PC-9 (cell line): ENCODE measurements around the gene PTPN6. TPM values are rescaled to one million over a fixed set of nuclear protein-coding genes. Genes with fewer than 3 reads are reported as not detected.
A peak's percentile ranks its signal among the peaks of the same experiment; 100 is the strongest.

ENCODE experiments used
- BruUV-seq: library from RNA; stranded (reverse); fragments of 400-500 nt; replicated peaks from 2 replicates; lab custom pipeline; 2021; lab: Mats Ljungman, UMichigan
- CTCF ChIA-PET: fragments of 300-600 bp; sonication (Branson Sonifier 250); formaldehyde crosslinking; loops from one replicate; lab custom pipeline; 2022; ENCODE audit warnings: antibody characterized with exemption; lab: Charles Lee
- POLR2A ChIA-PET: fragments of 300-600 bp; sonication (Branson Sonifier 250); formaldehyde crosslinking; loops from one replicate; lab custom pipeline; 2022; ENCODE audit warnings: antibody characterized with exemption; ENCODE audit not compliant: unreplicated experiment; lab: Charles Lee
- DNase-seq, 2 experiments: peaks; one replicate each; pipeline versions ENCODE4 v3.0.0 to v3.0.0-alpha.2; 2015 to 2022; ENCODE audit warnings: mixed read lengths in 1 of 2
- H2AFZ ChIP-seq: fragments of 200-600 bp; sonication (generic); 2 replicates; pipeline ENCODE4 v1.8.1; 2017; ENCODE audit warnings: antibody characterized with exemption
- H3F3A ChIP-seq: fragments of 200-600 bp; sonication (generic); 2 replicates; pipeline ENCODE4 v1.8.1; 2017; ENCODE audit warnings: antibody characterized with exemption, mild to moderate bottlenecking, low read depth; ENCODE audit not compliant: insufficient read depth
- H3K27ac ChIP-seq: fragments of 200-600 bp; sonication (generic); 2 replicates; pipeline ENCODE4 v1.6.1; 2016; ENCODE audit warnings: mixed run types
- H3K27me3 ChIP-seq: fragments of 200-600 bp; sonication (generic); 2 replicates; pipeline ENCODE4 v1.6.1; 2016; ENCODE audit warnings: low read depth, mixed run types; ENCODE audit not compliant: insufficient read depth
- H3K36me3 ChIP-seq: fragments of 200-600 bp; sonication (generic); 2 replicates; pipeline ENCODE4 v1.6.1; 2016; ENCODE audit warnings: low read depth, mixed run types
- H3K4me1 ChIP-seq: fragments of 200-600 bp; sonication (generic); replicated peaks from 2 replicates; pipeline ENCODE4 v1.6.1; 2016; ENCODE audit warnings: mixed run types; ENCODE audit not compliant: insufficient read depth
- H3K4me2 ChIP-seq: fragments of 200-600 bp; sonication (generic); 2 replicates; pipeline ENCODE4 v1.6.1; 2017; ENCODE audit warnings: mixed run types
- H3K4me3 ChIP-seq: fragments of 200-600 bp; sonication (generic); 2 replicates; pipeline ENCODE4 v1.6.1; 2016; ENCODE audit warnings: mixed run types
- H3K79me2 ChIP-seq: fragments of 200-600 bp; sonication (generic); 2 replicates; pipeline ENCODE4 v1.6.1; 2017; ENCODE audit warnings: low read depth, mixed run types
- H3K9me2 ChIP-seq: fragments of 200-600 bp; sonication (generic); 2 replicates; pipeline ENCODE4 v1.8.1; 2017; ENCODE audit warnings: mild to moderate bottlenecking; ENCODE audit not compliant: insufficient read depth
- H3K9me3 ChIP-seq: fragments of 200-600 bp; sonication (generic); 2 replicates; pipeline ENCODE4 v1.8.1; 2016; ENCODE audit warnings: low read depth; ENCODE audit not compliant: insufficient read depth
- H4K20me1 ChIP-seq: fragments of 200-600 bp; sonication (generic); 2 replicates; pipeline ENCODE4 v1.8.1; 2017; ENCODE audit not compliant: insufficient read depth
- CTCF ChIP-seq: fragments of 200-600 bp; sonication (generic); conservative IDR thresholded peaks from 2 replicates; pipeline ENCODE4 v1.6.1; 2017; ENCODE audit warnings: mixed run types, antibody characterized with exemption, mild to moderate bottlenecking, moderate library complexity
- EZH2 ChIP-seq: fragments of 200-600 bp; sonication (generic); IDR thresholded peaks from 2 replicates; pipeline ENCODE4 v1.8.0; 2017; ENCODE audit warnings: antibody characterized with exemption, low read depth
- intact Hi-C: fragments of 100-400 bp; cut with micrococcal nuclease; formaldehyde crosslinking; loops from one replicate; pipeline ENCODE4 v1.10.0; 2022; ENCODE audit not compliant: unreplicated experiment
- total RNA-seq: library from RNA; stranded (reverse); gene quantifications from 2 replicates; pipeline ENCODE4 v1.2.3, GENCODE V29; 2021

PTPN6 gene
- total RNA-seq, 1 experiment from 2014 or later, result 92.7 TPM

GRCh38 chr12:6967651-6968100 is 16.5 kb downstream of the PTPN6 start:
- H3K79me2 ChIP-seq, result peaks cover 94% of the 10 kb centered on the region
- peaks cover 39% of the 10 kb centered on the region for H3K4me1 ChIP-seq
- no TSS peak for BruUV-seq
- CTCF ChIA-PET, result interaction anchor here (0.7 to 2.7 kb wide), 2 partner anchors 23 to 144 kb away, joined by 3 to 7 read pairs; no protein-coding TSS in a partner anchor
- no peaks in the 10 kb centered on the region for H3K27me3 ChIP-seq
- no peaks in the 10 kb centered on the region for H3K9me2 ChIP-seq
- no peaks in the 10 kb centered on the region for H3K9me3 ChIP-seq
- intact Hi-C loops, result loop anchor here (10.0 kb wide), 2 partner anchors 283 to 353 kb away; partner anchors contain the start of gene ZNF384
- no peak for TF ChIP-seq EZH2
- no peak for TF ChIP-seq CTCF
- H4K20me1 ChIP-seq, result peaks cover 30% of the 10 kb centered on the region
- H2AFZ ChIP-seq, result no peak overlapping the region
- peaks cover 58% of the 10 kb centered on the region for H3F3A ChIP-seq
- DNase-seq, result no peak
- peak overlapping the region; percentile 92; the same call in 1 of the 2 replicates for H3K4me2 ChIP-seq
- no peak overlapping the region for H3K4me3 ChIP-seq
- POLR2A ChIA-PET, result interaction anchor here (0.6 to 0.7 kb wide), 2 partner anchors 23 to 101 kb away, joined by 3 read pairs; no protein-coding TSS in a partner anchor
- H3K27ac ChIP-seq, result no peak overlapping the region
- peaks cover 46% of the 10 kb centered on the region for H3K36me3 ChIP-seq

- ChIA-PET CTCF (interaction anchor here (0.6 to 2.7 kb wide), 5 partner anchors 24 to 145 kb away, joined by 3 to 7 read pairs (median 4); no protein-coding TSS in a partner anchor), POLR2A (interaction anchor here (0.6 to 0.7 kb wide), 2 partner anchors 24 to 100 kb away, joined by 3 read pairs; no protein-coding TSS in a partner anchor)
- intact Hi-C loops, result loop anchor here (10.0 kb wide), 2 partner anchors 284 to 354 kb away; partner anchors contain the start of gene ZNF384
Measured at GRCh38 chr12:6968426-6968825, 17.3 kb downstream of the PTPN6 start.

GRCh38 chr12:6970096-6970527 is 19.0 kb downstream of the PTPN6 start:
- TF ChIP-seq CTCF (no peak), EZH2 (no peak)
- Histone ChIP-seq H3K9me3 (no peaks in the 10 kb centered on the region), H3K4me3 (peak overlapping the region; percentile 82), H3K27ac (peak overlapping the region; percentile 90), H3K9me2 (no peaks in the 10 kb centered on the region), H4K20me1 (peaks cover 26% of the 10 kb centered on the region), H3K36me3 (peaks cover 49% of the 10 kb centered on the region), H3K4me1 (peaks cover 37% of the 10 kb centered on the region), H3K79me2 (peaks cover 81% of the 10 kb centered on the region), H3K27me3 (no peaks in the 10 kb centered on the region), H3K4me2 (peak overlapping the region; percentile 92), H2AFZ (no peak overlapping the region), H3F3A (peaks cover 64% of the 10 kb centered on the region)
- DNase-seq, result no peak
- BruUV-seq, result no TSS peak
- ChIA-PET POLR2A (interaction anchor here (0.9 kb wide), 1 partner anchor 24 kb away, joined by 7 read pairs; no protein-coding TSS in a partner anchor), CTCF (interaction anchor here (1.7 to 2.7 kb wide), 2 partner anchors 25 to 101 kb away, joined by 4 to 7 read pairs; no protein-coding TSS in a partner anchor)
- intact Hi-C loops, result loop anchor here (1.0 to 2.0 kb wide), 3 partner anchors 48 to 123 kb away; partner anchors contain the start of genes C1R and LPCAT3

More at GRCh38 chr12:6968426-6968825, 17.3 kb downstream of the PTPN6 start:
- Histone ChIP-seq H3K4me3 (peak overlapping the region; percentile 82; the same call in 1 of the 2 replicates), H3F3A (peaks cover 61% of the 10 kb centered on the region), H3K79me2 (peaks cover 97% of the 10 kb centered on the region), H4K20me1 (peaks cover 30% of the 10 kb centered on the region), H3K36me3 (peaks cover 46% of the 10 kb centered on the region), H3K27ac (0 out of 2 replicates have a peak overlapping the region, but pooled peaks have one; percentile 90), H3K9me3 (no peaks in the 10 kb centered on the region), H3K4me2 (peak overlapping the region; percentile 92), H3K4me1 (peaks cover 39% of the 10 kb centered on the region), H2AFZ (no peak overlapping the region), H3K9me2 (no peaks in the 10 kb centered on the region), H3K27me3 (no peaks in the 10 kb centered on the region)
- no peak for DNase-seq
- TF ChIP-seq CTCF (no peak), EZH2 (no peak)
- no TSS peak for BruUV-seq
